GM10266 (cell line): ENCODE measurements around the gene FCHO1.

Source experiments
- DNase-seq: peaks from one replicate; pipeline ENCODE4 v3.0.0; 2012; ENCODE audit errors: extremely low spot score
- CTCF ChIP-seq: IDR thresholded peaks from 2 replicates; pipeline ENCODE4 v1.5.1; 2012; ENCODE audit warnings: mild to moderate bottlenecking, low read depth; ENCODE audit not compliant: control insufficient read depth, insufficient read depth; ENCODE audit errors: missing control alignments

FCHO1 gene

DNA sequence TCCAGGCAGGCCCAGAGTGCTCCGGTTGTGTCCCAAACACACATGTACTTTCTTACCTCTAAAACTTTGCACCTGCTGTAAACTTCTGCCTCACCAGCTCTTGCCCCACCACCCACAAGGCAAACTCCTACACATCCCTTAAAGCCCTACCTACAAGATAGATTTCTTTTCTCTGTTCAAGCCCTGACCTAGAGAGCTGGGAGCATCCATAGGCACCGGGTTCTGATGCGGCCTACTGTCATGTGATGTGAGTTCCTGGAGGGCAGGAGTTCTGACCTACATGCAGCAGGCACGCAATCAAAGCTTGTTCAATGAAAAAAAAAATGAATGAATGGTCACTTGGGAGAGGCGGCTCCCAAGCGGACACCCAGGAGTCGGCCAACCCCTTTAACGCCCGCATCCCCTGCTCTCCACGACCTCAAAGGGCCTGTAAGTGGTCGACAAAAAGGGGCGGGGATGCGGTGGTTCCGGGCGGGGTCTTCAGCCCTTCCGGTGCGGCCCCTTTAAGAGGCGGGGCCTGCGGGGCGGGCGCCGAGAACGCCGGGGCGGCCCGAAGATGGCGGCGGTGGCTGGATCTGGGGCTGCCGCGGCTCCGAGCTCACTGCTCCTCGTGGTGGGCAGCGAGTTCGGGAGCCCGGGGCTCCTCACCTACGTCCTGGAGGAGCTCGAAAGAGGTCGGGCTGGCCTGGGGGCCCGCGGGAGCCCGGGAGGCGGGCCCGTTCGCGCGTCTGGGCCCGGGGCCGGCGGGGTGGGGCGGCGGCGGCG, 32.1 kb upstream of the FCHO1 start, which contains the start of gene MAP1S:
Gene MAP1S, plus strand, starts transcription at position 534 of the 765 bp plus-strand sequence. Its CDS starts 23 bp downstream, at position 557.
- TF ChIP-seq CTCF, result no peak
- DNase-seq, result peak; percentile 96

DNA sequence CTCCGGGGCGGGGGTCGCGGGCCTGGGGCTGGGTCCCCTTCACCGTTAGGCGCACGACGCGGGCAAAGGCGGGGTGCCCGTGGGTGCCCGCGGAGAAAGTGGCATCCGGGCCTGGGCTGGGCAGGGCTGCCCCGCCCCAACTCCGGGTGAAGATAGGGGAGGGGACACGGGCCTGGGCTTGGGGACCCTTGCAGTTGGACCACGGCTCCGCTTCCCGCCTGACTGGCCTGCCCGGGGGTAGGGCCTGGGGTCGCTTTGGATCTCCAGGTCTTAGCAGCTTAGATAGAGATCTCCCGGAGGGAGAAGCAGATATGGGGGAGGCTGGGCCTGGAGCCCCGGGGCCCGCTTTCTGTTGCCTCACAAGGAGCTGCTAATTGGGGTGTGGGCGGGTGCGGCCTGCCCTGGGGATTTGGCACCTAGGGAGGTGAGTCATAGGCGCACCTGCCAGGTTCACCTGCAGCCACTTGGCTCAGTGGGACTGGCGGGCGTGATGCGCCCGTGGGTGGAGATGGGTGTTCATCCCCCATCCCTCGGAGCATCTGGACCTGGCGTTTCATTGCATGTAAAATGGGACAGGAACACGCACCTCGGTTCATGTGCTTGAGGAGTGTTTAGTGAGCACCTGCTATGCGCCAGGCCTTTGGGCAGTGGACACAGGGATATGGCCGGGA, 31.4 kb upstream of the FCHO1 start:
- TF ChIP-seq CTCF, result no peak
- peak; percentile 53 for DNase-seq

DNA sequence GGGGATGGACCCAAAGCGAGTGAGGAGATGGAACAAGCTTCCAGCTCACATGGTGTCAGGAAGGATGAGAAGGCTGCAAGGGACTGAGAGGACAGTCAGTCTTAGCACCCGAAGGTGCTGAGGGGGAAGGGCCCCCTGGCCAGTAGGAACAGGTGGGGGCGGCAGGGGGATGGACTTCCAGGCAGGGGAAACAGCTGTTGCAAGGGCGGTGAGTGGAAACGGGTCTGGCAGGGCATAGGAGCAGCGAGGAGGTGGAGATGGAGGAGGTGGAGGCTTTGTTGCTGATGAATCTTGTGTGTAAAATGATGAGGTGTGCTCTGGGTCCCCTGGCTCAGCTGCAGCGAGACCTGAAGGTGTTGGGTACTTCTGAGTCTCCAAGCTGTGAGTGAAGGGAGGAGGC, 30.8 kb upstream of the FCHO1 start:
- peak; percentile 56 for DNase-seq

GRCh38 chr19:17721111-17721628, 30.1 kb upstream of the FCHO1 start:
- no peak for DNase-seq
- no peak for TF ChIP-seq CTCF

More for the DNA sequence above, 30.8 kb upstream of the FCHO1 start:
- TF ChIP-seq CTCF, result no peak

- no peak for TF ChIP-seq CTCF
- DNase-seq, result peak; percentile 49
Measured at GRCh38 chr19:17721821-17722220, 29.5 kb upstream of the FCHO1 start.

DNA sequence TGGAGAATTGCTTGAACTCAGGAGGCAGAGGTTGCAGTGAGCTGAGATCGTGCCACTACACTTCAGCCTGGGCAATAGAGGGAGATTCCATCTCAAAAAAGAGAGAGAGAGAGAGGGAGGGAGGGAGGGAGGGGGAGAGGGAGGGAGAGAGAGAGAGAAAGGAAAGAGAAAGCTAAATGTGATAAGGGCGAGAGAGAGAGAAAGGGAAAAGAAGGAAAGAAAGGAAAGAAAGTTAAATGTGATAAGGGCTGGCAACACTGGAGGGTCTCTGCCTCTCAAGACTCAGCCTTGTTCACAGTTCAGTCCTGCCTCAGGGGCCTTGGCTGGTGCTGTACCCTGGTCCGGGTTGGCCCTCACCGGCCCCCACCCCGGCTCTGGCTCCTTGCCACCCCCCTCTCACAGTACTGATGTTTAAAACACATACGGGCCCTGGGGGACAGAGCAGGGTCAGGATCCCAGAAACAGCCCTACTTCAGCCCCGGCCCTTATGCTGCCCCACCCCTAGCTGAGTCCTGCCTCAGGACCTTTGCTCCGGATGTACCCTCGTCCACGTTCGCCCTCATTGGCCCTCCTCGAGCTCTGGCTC, 28.5 kb upstream of the FCHO1 start:
- DNase-seq, result no peak
- no peak for TF ChIP-seq CTCF
